KMS-11 (cell line): ENCODE measurements around the gene CERS4.

Experiments used
- H2AFZ ChIP-seq: fragments of 200-600 bp; sonication (generic); 2 replicates; pipeline ENCODE4 v1.6.1; 2016; ENCODE audit warnings: antibody characterized with exemption, mixed run types, low read depth
- H3K27ac ChIP-seq: fragments of 200-600 bp; sonication (generic); 2 replicates; pipeline ENCODE4 v1.6.1; 2016; ENCODE audit warnings: mild to moderate bottlenecking, mixed run types
- H3K27me3 ChIP-seq: fragments of 200-600 bp; sonication (generic); 2 replicates; pipeline ENCODE4 v1.6.1; 2017; ENCODE audit warnings: mild to moderate bottlenecking, low read depth, mixed run types, moderate library complexity; ENCODE audit not compliant: insufficient read depth
- H3K36me3 ChIP-seq: fragments of 200-600 bp; sonication (generic); 2 replicates; pipeline ENCODE4 v1.6.1; 2017; ENCODE audit warnings: mild to moderate bottlenecking, mixed run types; ENCODE audit not compliant: insufficient read depth
- H3K4me1 ChIP-seq: fragments of 200-600 bp; sonication (generic); 2 replicates; pipeline ENCODE4 v1.6.1; 2016; ENCODE audit warnings: mild to moderate bottlenecking, low read depth, mixed run types; ENCODE audit not compliant: poor library complexity, severe bottlenecking
- H3K4me2 ChIP-seq: fragments of 200-600 bp; sonication (generic); 2 replicates; pipeline ENCODE4 v1.7.0; 2016; ENCODE audit warnings: mild to moderate bottlenecking, mixed run types
- H3K4me3 ChIP-seq: fragments of 200-600 bp; sonication (generic); IDR thresholded peaks from 2 replicates; pipeline ENCODE4 v1.6.1; 2017; ENCODE audit warnings: low read depth, low read length, mixed read lengths; ENCODE audit not compliant: insufficient read depth
- H3K79me2 ChIP-seq: fragments of 200-600 bp; sonication (generic); 2 replicates; pipeline ENCODE4 v1.6.1; 2016; ENCODE audit warnings: low read depth, mixed run types; ENCODE audit not compliant: insufficient read depth
- H3K9ac ChIP-seq: fragments of 200-600 bp; sonication (generic); 2 replicates; pipeline ENCODE4 v1.6.1; 2016; ENCODE audit warnings: mild to moderate bottlenecking, mixed run types
- H4K20me1 ChIP-seq: fragments of 200-600 bp; sonication (generic); 2 replicates; pipeline ENCODE4 v1.6.1; 2016; ENCODE audit warnings: mild to moderate bottlenecking, mixed run types; ENCODE audit not compliant: insufficient read depth
- TF ChIP-seq, protein P1 (sequence below): fragments of 200-600 bp; sonication (generic); conservative IDR thresholded peaks from 2 replicates; pipeline ENCODE4 v1.6.1; 2017; ENCODE audit warnings: low read depth, mild to moderate bottlenecking, antibody characterized with exemption, low read length, moderate library complexity, mixed read lengths

The CERS4 gene

DNA sequence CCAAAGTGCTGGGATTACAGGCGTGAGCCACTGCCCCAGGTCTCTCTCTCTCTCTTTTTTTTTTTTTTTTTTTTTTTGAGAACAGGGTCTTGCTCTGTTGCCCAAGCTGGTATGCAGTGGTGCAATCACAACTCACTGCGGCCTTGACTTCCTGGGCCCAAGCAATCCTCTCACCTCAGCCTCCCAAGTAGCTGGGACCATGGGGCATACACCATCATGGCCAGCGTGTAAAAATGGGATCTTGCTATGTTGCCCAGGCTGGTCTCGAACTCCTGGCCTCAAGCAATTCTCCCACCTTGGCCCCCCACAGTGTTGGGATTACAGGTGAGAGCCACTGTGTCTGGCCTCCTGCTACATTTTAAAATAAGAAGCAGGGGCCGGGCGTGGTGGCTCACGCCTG, 40.6 kb upstream of the CERS4 start:
- no peaks in the 10 kb centered on the region for H3K36me3 ChIP-seq
- no peak overlapping the region for H3K4me3 ChIP-seq
- no peaks in the 10 kb centered on the region for H4K20me1 ChIP-seq
- H3K27me3 ChIP-seq: peaks cover 26% of the 10 kb centered on the region
- H3K9ac ChIP-seq: no peak overlapping the region
- no peaks in the 10 kb centered on the region for H3K4me1 ChIP-seq
- H3K79me2 ChIP-seq: no peaks in the 10 kb centered on the region
- TF ChIP-seq, protein P1, sequence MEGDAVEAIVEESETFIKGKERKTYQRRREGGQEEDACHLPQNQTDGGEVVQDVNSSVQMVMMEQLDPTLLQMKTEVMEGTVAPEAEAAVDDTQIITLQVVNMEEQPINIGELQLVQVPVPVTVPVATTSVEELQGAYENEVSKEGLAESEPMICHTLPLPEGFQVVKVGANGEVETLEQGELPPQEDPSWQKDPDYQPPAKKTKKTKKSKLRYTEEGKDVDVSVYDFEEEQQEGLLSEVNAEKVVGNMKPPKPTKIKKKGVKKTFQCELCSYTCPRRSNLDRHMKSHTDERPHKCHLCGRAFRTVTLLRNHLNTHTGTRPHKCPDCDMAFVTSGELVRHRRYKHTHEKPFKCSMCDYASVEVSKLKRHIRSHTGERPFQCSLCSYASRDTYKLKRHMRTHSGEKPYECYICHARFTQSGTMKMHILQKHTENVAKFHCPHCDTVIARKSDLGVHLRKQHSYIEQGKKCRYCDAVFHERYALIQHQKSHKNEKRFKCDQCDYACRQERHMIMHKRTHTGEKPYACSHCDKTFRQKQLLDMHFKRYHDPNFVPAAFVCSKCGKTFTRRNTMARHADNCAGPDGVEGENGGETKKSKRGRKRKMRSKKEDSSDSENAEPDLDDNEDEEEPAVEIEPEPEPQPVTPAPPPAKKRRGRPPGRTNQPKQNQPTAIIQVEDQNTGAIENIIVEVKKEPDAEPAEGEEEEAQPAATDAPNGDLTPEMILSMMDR: no peak
- H3K27ac ChIP-seq: no peak overlapping the region
- H3K4me2 ChIP-seq: no peak overlapping the region
- H2AFZ ChIP-seq: no peak overlapping the region

DNA sequence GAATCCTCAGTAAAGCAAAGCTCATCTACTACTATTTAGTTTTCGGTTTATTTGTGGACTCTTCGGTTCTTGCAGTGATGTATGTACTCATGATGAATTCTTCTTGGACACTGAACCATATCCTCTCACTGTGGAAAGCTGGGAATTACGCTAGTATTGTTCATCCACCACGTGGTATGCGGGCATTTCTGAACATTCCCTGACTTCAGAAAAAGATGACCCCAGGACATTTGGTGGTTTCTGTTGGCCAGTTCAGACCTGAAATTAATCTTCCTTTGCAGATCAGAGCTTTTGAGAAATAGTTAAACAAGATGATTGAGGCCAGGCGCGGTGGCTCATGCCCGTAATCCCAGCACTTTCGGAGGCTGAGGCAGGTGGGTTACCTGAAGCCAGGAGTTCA, 34.5 kb upstream of the CERS4 start:
- no peak overlapping the region for H2AFZ ChIP-seq
- H4K20me1 ChIP-seq: no peaks in the 10 kb centered on the region
- H3K79me2 ChIP-seq: no peaks in the 10 kb centered on the region
- TF ChIP-seq, protein P1: no peak
- no peaks in the 10 kb centered on the region for H3K36me3 ChIP-seq
- no peak overlapping the region for H3K9ac ChIP-seq
- H3K27ac ChIP-seq: no peak overlapping the region
- no peaks in the 10 kb centered on the region for H3K4me1 ChIP-seq
- no peak overlapping the region for H3K4me2 ChIP-seq
- H3K4me3 ChIP-seq: no peak overlapping the region
- peaks cover 26% of the 10 kb centered on the region for H3K27me3 ChIP-seq

DNA sequence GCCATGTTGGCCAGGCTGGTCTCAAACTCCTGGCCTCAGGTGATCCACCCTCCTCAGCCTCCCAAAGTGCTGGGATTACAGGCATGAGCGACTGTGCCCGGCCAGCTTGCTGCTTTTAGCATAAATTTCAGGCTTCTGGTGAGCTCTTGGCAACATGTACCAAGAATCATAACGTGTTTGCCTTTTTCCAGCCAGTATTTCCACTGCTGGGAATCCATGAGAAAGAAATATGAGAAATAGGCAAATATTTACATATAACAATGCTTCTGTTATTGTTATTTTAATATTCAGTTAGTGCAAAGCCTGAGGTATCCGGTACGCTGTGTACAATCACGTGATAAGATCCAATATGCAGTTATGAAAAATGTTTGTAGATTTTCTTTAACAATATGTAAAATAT, 29.2 kb upstream of the CERS4 start:
- no peak overlapping the region for H3K4me3 ChIP-seq
- no peak overlapping the region for H3K4me2 ChIP-seq
- H3K36me3 ChIP-seq: no peaks in the 10 kb centered on the region
- H4K20me1 ChIP-seq: no peaks in the 10 kb centered on the region
- H2AFZ ChIP-seq: no peak overlapping the region
- no peak overlapping the region for H3K9ac ChIP-seq
- H3K79me2 ChIP-seq: no peaks in the 10 kb centered on the region
- no peaks in the 10 kb centered on the region for H3K4me1 ChIP-seq
- peaks cover 27% of the 10 kb centered on the region for H3K27me3 ChIP-seq
- H3K27ac ChIP-seq: no peak overlapping the region
- TF ChIP-seq, protein P1: no peak

DNA sequence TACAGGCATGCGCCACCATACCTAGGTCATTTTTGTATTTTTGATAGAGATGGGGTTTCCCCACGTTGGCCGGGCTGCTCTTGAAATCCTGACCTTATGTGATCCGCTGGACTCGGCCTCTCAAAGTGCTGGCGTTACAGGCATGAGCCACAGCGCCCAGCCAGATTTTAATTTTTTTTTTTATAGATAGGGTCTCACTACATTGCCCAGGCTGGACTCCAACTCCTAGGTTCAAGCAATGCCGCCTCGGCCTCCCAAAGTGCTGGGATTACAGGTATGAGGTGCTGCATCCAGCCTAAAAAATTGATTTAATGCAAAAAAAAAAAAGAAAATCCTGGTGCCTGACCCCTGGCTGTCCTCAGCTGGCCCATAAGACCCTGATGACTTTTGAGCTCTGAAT, 24.9 kb upstream of the CERS4 start:
- H3K36me3 ChIP-seq: no peaks in the 10 kb centered on the region
- H3K27ac ChIP-seq: no peak overlapping the region
- no peaks in the 10 kb centered on the region for H3K4me1 ChIP-seq
- no peaks in the 10 kb centered on the region for H4K20me1 ChIP-seq
- H3K79me2 ChIP-seq: no peaks in the 10 kb centered on the region
- no peak overlapping the region for H2AFZ ChIP-seq
- no peak overlapping the region for H3K4me3 ChIP-seq
- no peak overlapping the region for H3K4me2 ChIP-seq
- H3K27me3 ChIP-seq: peaks cover 29% of the 10 kb centered on the region; the same call in 1 of the 2 replicates
- TF ChIP-seq, protein P1: no peak
- H3K9ac ChIP-seq: no peak overlapping the region
